GM18907 (cell line): ENCODE data around the gene ERGIC1.
"Not testable (repeated sequence)": the region's sequence is repeated elsewhere in the genome, so short reads cannot be mapped to it uniquely, and the experiment has no call there.

Experiments used
- ATAC-seq: cut with Tn5 transposase; IDR thresholded peaks from one replicate; pipeline ENCODE4 v1.9.1; 2021; ENCODE audit warnings: mild to moderate bottlenecking, moderate library complexity; ENCODE audit not compliant: unreplicated experiment

Gene ERGIC1

DNA sequence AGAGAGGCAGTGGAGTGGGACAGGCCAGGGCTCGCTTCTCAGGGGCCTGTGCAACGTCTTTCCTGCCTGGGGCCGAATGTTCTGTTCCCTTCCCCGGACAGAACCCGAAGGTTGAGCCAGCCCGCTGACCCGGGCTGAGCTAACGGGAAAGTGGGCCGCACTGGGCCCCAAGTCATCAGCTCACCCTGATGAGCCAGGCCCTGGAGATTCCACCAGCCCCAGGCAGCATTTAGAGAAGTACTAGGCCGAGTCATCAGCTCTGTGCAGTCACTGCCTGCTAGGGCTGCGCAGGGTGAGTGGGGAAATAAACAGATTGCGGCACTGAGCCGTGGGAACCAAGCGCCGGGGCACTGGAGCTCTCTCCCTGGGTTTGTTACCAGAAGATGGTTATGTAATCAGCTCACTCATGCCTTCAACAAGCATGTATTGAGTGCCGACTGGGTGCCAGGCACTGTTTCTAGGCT is 33.9 kb upstream of the ERGIC1 start:
- no peak for ATAC-seq

GRCh38 chr5:172801179-172801671 is 32.8 kb upstream of the ERGIC1 start:
- ATAC-seq: no peak

- no peak for ATAC-seq
These were observed 31.9 kb upstream of the ERGIC1 start for GRCh38 chr5:172802112-172802511.

GRCh38 chr5:172802567-172803176 is 31.4 kb upstream of the ERGIC1 start:
- ATAC-seq: no peak

GRCh38 chr5:172805018-172805683 is 28.9 kb upstream of the ERGIC1 start:
- no peak for ATAC-seq

- no peak for ATAC-seq
These were observed 28.3 kb upstream of the ERGIC1 start for GRCh38 chr5:172805736-172806255.

DNA sequence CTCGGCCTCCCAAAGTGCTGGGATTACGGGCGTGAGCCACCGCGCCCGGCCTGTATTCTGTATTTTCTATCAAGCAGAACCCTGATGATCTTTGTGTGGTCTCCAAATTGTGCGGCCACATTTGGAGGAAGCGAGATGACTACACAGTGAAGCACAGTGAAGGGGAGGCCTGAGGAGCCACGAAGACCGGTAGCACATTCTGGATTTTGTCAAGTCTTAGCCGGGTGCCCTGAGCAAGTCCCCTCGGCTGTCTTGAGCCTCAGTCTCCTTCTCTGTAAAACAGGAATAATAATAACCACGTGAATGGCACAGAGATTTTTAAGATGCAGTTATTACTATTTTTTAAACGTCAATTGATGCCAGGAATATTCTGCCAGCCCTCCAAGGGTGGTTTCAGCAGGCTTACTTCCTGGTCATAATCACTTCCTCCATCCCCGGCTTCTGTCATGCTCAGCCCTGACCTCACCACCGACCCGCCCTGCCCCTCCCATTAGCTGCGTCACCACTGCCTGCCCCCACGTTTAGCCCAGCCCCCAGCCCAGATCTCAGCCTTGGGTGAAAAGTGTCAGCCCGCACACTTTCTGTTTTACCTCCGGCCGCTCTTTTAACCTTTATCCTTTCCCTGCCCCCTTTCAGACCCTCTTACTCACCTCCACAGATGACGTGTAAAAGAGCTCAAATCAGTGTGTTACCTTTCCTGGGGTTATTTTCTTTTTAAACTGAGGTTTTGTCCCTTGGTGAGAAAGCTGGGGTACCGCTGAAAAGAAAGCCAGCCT is 27.0 kb upstream of the ERGIC1 start:
- peak; percentile 92 for ATAC-seq

DNA sequence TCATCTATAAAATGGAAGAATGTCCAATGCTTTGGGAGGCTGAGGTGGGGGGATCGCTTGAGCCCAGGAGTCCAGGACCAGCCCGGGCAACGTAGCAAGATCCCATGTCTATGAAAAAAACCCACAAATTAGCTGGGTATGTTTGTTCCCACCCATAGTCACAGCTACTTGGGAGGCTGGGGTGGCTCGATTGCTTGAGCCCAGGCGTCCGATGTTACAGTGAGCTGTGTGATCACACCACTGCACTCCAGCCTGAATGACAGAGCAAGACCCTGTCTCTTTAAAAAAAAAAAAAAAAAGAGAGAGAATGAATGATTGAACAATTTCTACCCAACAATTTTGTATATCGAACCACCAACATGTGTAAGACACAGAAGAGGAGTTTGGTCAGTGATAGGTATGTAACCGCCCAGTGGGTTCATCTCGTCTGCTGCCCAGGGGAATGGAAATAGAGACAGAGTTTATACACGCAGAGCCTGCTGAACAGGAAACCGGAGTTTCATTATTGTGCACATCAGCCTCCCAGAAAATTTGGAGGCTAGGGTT is 26.2 kb upstream of the ERGIC1 start:
- peak; percentile 6 for ATAC-seq

DNA sequence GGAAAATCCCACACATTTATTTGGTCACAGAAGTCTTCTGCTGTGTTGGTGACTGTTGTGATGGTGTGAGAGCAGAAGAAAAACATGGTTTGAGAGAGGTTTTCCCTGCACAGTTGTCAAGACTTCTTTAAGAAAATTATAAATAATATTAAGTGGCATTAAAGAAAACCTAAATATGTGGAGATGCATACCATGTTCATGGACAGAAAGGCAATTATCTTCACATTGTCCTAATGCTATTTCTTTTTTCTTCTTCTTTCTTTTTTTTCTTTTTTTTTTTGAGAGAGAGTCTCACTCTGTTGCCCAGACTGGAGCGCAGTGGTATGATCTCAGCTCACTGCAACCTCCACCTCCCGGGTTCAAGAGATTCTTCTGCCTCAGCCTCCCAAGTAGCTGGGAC is 24.3 kb upstream of the ERGIC1 start:
- ATAC-seq: no peak

DNA sequence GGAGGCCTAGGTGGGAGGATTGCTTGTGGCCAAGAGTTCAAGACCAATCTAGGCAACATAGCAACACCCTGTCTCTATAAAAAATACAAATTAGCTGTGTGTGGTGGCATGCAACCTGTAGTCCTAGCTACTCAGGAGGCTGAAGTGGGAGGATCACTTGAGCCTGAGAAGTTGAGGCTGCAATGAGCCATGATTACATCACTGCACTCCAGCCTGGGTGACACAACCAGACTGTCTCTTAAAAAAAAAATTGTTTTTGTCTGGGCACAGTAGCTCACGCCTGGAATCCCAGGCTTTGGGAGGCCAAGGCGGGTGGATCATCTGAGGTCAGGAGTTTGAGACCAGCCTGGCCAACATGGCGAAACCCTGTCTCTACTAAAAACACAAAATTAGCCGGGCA is 23.1 kb upstream of the ERGIC1 start:
- not testable (repeated sequence) for ATAC-seq

GRCh38 chr5:172815631-172816030 is 18.4 kb upstream of the ERGIC1 start:
- no peak for ATAC-seq

DNA sequence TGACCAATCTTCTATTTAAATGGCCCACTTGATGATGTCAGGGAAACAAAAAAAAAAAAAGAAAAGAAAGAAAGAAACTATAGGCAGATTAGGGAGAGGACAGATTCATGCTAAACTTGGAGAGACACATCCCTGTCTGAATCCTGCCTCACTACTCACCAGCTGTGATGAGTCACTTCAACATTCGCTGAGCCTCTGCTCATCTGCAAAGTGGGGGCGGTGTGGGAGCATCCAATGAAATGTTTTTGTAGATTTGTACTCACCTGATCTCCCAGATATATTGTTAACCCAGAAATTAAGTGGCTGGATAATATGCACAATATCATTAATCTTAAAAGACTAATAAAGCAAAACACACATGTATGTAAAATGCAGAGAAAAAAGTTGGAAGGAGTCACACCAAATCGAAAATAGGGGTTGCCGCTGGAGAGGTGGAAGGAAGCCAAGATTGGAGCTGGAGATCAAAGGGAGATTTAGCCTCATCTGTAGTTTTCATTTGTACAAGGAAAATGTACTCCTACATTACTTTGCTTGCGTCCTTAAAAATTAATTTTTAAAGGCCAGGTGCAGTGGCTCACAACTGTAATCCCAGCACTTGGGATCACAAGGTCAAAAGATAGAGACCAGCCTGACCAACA is 17.0 kb upstream of the ERGIC1 start:
- no peak for ATAC-seq

GRCh38 chr5:172817664-172818063 is 16.4 kb upstream of the ERGIC1 start:
- no peak for ATAC-seq

- ATAC-seq: no peak
These were observed 16.0 kb upstream of the ERGIC1 start for GRCh38 chr5:172818081-172818480.

- ATAC-seq: no peak
These were observed 14.5 kb upstream of the ERGIC1 start for GRCh38 chr5:172819569-172819968.

- ATAC-seq: no peak
These were observed 13.8 kb upstream of the ERGIC1 start for GRCh38 chr5:172820046-172820767.

DNA sequence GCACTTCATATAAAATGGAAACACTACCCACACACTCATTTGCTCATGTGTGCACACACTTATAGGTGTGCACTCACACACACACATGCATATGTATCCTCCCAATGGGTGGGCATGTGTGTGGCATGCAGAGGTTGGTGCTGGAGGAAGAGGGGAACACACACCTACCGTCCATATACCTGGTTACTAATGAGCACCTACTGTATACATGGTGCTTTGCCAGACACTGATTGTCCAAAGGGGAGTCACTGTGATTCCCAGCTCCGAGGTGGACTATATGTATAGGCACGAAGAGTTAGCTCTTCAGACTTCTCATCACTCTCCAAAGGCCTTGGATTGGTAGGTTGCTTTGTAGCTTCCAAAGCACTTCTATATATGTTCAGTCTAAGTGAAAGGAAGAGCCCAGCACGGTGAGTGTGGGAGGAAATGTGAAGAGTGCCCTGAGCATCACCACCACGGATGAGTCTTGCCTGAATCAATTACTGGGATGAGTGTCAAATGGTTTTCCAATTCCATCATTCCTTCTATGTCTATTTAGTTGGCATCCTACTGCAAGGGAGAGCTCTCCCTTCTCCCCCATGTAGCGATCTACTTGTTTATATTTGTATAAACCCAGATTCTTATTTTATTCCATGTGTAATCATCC is 12.6 kb upstream of the ERGIC1 start:
- ATAC-seq: no peak

DNA sequence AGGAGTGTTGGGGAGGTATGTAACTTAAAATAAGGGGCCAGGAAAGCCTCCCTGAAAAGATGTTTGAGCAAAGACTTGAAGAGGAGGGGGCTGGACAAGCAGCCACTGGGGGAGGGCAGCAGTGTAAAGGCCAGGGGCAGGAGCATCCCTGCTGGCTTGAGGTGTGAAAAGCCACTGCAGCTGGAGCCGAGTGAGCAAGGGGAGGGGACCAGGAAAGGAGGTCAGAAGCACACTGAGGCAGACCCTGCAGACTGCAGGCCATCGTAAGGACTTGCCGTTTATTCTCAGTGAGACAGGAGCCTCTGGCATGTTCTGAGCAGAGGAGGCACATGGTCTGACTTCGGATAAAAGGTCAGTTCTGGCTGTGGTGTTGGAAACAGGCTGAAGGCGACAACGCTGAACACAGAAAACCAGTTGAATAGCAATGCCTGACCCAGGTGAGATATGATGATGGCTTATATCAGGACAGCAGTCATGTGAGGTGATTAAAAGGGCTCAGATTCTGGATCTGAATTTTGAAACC is 10.2 kb upstream of the ERGIC1 start:
- no peak for ATAC-seq

DNA sequence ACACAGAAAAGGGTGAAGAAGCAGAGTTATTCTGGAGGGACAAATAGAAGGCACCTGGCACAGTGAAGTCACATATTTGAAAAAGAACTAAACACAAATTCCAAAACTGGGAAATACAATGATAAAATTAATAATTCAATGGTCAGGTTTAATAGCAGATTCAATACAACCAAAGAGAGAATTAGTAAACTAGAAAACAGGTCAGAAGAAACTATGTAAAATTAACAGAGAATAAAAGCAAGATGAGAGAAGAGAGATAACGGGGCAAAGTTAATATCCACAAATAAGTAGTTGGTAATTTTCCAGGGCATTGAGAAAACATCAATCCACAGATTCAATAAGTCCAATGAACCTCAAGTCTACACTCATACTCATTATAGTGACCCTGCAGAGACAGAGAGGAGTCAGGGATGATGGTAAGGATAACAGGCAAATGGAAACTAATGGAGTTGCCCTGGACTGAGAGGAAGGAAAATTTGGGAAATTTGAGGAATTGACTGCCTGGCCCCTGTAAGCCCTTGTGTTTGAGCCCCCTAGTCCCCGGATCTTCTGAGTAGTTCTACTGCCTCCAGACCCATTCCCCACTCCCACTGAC is 8.3 kb upstream of the ERGIC1 start:
- ATAC-seq: no peak
